H1 (cell line): Measurements from ENCODE around the gene RNASEH2A. TPM values are rescaled to one million over a fixed set of nuclear protein-coding genes. Genes with fewer than 3 reads are reported as not detected.

ENCODE experiments used
- BCL11A ChIP-seq, 2 experiments: IDR thresholded peaks; one replicate each; pipeline ENCODE4 v1.6.1; 2011; ENCODE audit warnings: low read depth in 2 of 2, low read length in 2 of 2, mild to moderate bottlenecking in 2 of 2
- CREB1 ChIP-seq: IDR thresholded peaks from 2 replicates; pipeline ENCODE4 v1.6.1; 2012; ENCODE audit warnings: inconsistent platforms
- EGR1 ChIP-seq: IDR thresholded peaks from 2 replicates; pipeline ENCODE4 v1.6.1; 2011; ENCODE audit warnings: low read depth, low read length, borderline replicate concordance
- EP300 ChIP-seq, 2 experiments: IDR thresholded peaks; 1 replicate in 1 of 2; 2 replicates in 1 of 2; pipeline ENCODE4 v1.6.1; 2011 to 2012; ENCODE audit warnings: low read depth in 2 of 2, low read length in 2 of 2, mild to moderate bottlenecking in 2 of 2, borderline replicate concordance in 1 of 2, inconsistent platforms in 1 of 2, moderate library complexity in 1 of 2
- FOSL1 ChIP-seq: IDR thresholded peaks from 2 replicates; pipeline ENCODE4 v1.6.1; 2011; ENCODE audit warnings: mild to moderate bottlenecking, low read depth, low read length, moderate library complexity; ENCODE audit not compliant: insufficient read depth
- GABPA ChIP-seq: IDR thresholded peaks from 2 replicates; pipeline ENCODE4 v1.6.1; 2011; ENCODE audit warnings: mild to moderate bottlenecking, low read length, moderate library complexity, borderline replicate concordance; ENCODE audit not compliant: insufficient read depth
- HDAC6 ChIP-seq: IDR thresholded peaks from one replicate; pipeline ENCODE4 v1.7.1; 2012; ENCODE audit warnings: low read depth, mild to moderate bottlenecking, inconsistent platforms, low read length, moderate library complexity
- MAFK ChIP-seq: IDR thresholded peaks from 2 replicates; pipeline ENCODE4 v1.6.1; 2012; ENCODE audit warnings: low read depth, mild to moderate bottlenecking, improper control_type of control experiment, low read length
- PHF8 ChIP-seq: fragments of 200-600 bp; sonication (generic); conservative IDR thresholded peaks from 2 replicates; pipeline ENCODE4 v1.7.1; 2012; ENCODE audit warnings: low read depth, mild to moderate bottlenecking, inconsistent platforms, low read length, moderate library complexity
- POLR2AphosphoS5 ChIP-seq: IDR thresholded peaks from 2 replicates; pipeline ENCODE4 v1.6.1; 2011; ENCODE audit warnings: low read depth, low read length
- RFX5 ChIP-seq: IDR thresholded peaks from 2 replicates; pipeline ENCODE4 v1.6.1; 2011; ENCODE audit warnings: low read depth, low read length, improper control_type of control experiment, borderline replicate concordance
- RXRA ChIP-seq: IDR thresholded peaks from 2 replicates; pipeline ENCODE4 v1.6.1; 2011; ENCODE audit warnings: low read depth, mild to moderate bottlenecking, low read length, moderate library complexity; ENCODE audit not compliant: insufficient read depth
- SIN3A ChIP-seq, 2 experiments: IDR thresholded peaks in 1 of 2; conservative IDR thresholded peaks in 1 of 2; 2 replicates each; pipeline ENCODE4 v1.6.1; 2011 to 2012; ENCODE audit warnings: low read length in 2 of 2, improper control_type of control experiment in 1 of 2, low read depth in 1 of 2, mild to moderate bottlenecking in 1 of 2
- SIX5 ChIP-seq: IDR thresholded peaks from 2 replicates; pipeline ENCODE4 v1.6.1; 2011; ENCODE audit warnings: mild to moderate bottlenecking, low read depth, low read length
- SP4 ChIP-seq: IDR thresholded peaks from 2 replicates; pipeline ENCODE4 v1.6.1; 2012; ENCODE audit warnings: low read length, inconsistent platforms
- TAF7 ChIP-seq: optimal IDR thresholded peaks from 2 replicates; pipeline ENCODE3; 2011; ENCODE audit warnings: low read depth, mild to moderate bottlenecking, inconsistent platforms, low read length, moderate library complexity, borderline replicate concordance
- TBP ChIP-seq: IDR thresholded peaks from 2 replicates; pipeline ENCODE4 v1.6.1; 2011; ENCODE audit warnings: low read depth, low read length, improper control_type of control experiment
- USF2 ChIP-seq: IDR thresholded peaks from 2 replicates; pipeline ENCODE4 v1.6.1; 2011; ENCODE audit warnings: low read length, improper control_type of control experiment
- YY1 ChIP-seq: IDR thresholded peaks from 2 replicates; pipeline ENCODE4 v1.6.1; 2011; ENCODE audit warnings: low read depth, mild to moderate bottlenecking, low read length
- ZNF274 ChIP-seq: IDR thresholded peaks from 2 replicates; pipeline ENCODE4 v1.7.0; 2012; ENCODE audit warnings: low read length, borderline replicate concordance; ENCODE audit errors: extremely low read depth
- polyA plus RNA-seq, 7 experiments: library from polyadenylated mRNA; depleted of rRNA in 3 of 7; stranded (reverse) in 5 of 7; unstranded in 2 of 7; fragments of >200 nt in 5 of 7; fragments of 200-250 nt in 2 of 7; gene quantifications; 1 replicate in 5 of 7; 2 replicates in 1 of 7; 4 replicates in 1 of 7; pipeline versions ENCODE4 v1.2.1 to v1.2.3, GENCODE V29; 2011 to 2013; ENCODE audit warnings: missing spikeins in 2 of 7, mixed read lengths in 2 of 7
- total RNA-seq: library from RNA; stranded (reverse); fragmentation: NEBNext Ultra II Directional; extraction: Animal tissue kit (Norgen Biotek cat#: 25700); gene quantifications from 2 replicates; pipeline ENCODE4 v1.2.1, GENCODE V29; 2021
- TF ChIP-seq, protein P1 (sequence below): IDR thresholded peaks from 2 replicates; pipeline ENCODE4 v1.6.1; 2012; ENCODE audit warnings: inconsistent platforms
- TF ChIP-seq, protein P2 (sequence below): IDR thresholded peaks from 2 replicates; pipeline ENCODE4 v1.6.1; 2011; ENCODE audit warnings: low read depth, mild to moderate bottlenecking, low read length; ENCODE audit not compliant: insufficient read depth
- TF ChIP-seq, protein P3 (sequence below): IDR thresholded peaks from 2 replicates; pipeline ENCODE4 v1.6.1; 2012; ENCODE audit warnings: inconsistent platforms

RNASEH2A gene
- total and polyA plus RNA-seq, 2 of the 8 experiments (the other 6 are each of a cell fraction or from before 2014, with no cell fraction given): 67.5 to 120 TPM

DNA sequence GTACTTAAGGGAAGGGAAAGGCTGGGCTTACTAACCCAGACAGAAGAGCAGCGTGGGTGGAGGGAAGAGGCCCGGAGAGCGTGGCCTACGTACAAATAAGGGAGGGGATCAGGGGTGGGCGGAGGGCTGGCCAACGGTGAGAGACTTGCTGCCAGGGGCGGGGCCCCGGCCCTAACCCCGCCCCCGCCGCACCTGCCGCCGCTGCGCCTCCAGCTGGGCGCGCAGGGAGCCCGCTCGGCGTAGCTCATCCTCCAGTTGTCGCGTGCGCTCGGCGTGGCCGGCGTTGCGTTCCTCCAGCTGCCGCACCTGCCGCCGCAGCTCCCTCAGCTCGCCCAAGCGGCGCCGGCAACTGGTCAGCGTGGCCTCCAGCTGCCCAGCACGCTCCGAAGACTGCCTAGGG, 36.7 kb upstream of the RNASEH2A start (continued):
- TF ChIP-seq RFX5: no peak
- peak; percentile 82; the same call in 1 of the 2 replicates for TF ChIP-seq SP4
- no peak for TF ChIP-seq ZNF274
- TF ChIP-seq USF2: no peak
- TF ChIP-seq EGR1: peak; percentile 80
- peak; percentile 56 for TF ChIP-seq TAF7
- no peak for TF ChIP-seq BCL11A (IDR thresholded peaks at IDR 0.05; ENCODE audit: low read depth in 2 of 2, low read length in 2 of 2)
- TF ChIP-seq, protein P1, sequence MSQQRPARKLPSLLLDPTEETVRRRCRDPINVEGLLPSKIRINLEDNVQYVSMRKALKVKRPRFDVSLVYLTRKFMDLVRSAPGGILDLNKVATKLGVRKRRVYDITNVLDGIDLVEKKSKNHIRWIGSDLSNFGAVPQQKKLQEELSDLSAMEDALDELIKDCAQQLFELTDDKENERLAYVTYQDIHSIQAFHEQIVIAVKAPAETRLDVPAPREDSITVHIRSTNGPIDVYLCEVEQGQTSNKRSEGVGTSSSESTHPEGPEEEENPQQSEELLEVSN: peak; percentile 66; the same call in 1 of the 2 replicates
- TF ChIP-seq SIX5: no peak
- TF ChIP-seq HDAC6: no peak
- TF ChIP-seq TBP: peak; percentile 62; the same call in 1 of the 2 replicates
- no peak for TF ChIP-seq FOSL1
- TF ChIP-seq RXRA: no peak
- TF ChIP-seq, protein P2, sequence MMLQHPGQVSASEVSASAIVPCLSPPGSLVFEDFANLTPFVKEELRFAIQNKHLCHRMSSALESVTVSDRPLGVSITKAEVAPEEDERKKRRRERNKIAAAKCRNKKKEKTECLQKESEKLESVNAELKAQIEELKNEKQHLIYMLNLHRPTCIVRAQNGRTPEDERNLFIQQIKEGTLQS: no peak
- 0 out of 2 replicates have a peak, but pooled peaks have one; percentile 50 for TF ChIP-seq GABPA
- TF ChIP-seq CREB1: peak; percentile 82
- TF ChIP-seq YY1: no peak
- TF ChIP-seq MAFK: no peak
- TF ChIP-seq POLR2AphosphoS5: peak; percentile 77; the same call in 1 of the 2 replicates
- TF ChIP-seq, protein P3, sequence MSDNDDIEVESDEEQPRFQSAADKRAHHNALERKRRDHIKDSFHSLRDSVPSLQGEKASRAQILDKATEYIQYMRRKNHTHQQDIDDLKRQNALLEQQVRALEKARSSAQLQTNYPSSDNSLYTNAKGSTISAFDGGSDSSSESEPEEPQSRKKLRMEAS: peak; percentile 92
- no peak for TF ChIP-seq PHF8
- peak in 1 of 2 experiments; percentile 28; a peak in 1 of 3 replicates for TF ChIP-seq EP300 (IDR thresholded peaks at IDR 0.05; ENCODE audit: borderline replicate concordance in 1 of 2, low read depth in 2 of 2, low read length in 2 of 2)
- TF ChIP-seq SIN3A (conservative IDR thresholded peaks at IDR 0.05 in 1 of 2, IDR thresholded peaks at IDR 0.05 in 1 of 2; ENCODE audit: low read depth in 1 of 2, low read length in 2 of 2): peak; percentile 49 to 82; a peak in 2 of 4 replicates
